Activated CD8-positive, alpha-beta T cell treated with anti-CD3 and anti-CD28 coated beads for 36 hours (primary cell): ENCODE measurements around the gene FABP1. TPM values are rescaled to one million over a fixed set of nuclear protein-coding genes. Genes with fewer than 3 reads are reported as not detected.

Experiments
- ATAC-seq: fragments of 200-7000 bp; cut with Tn5 transposase; one replicate; pipeline ENCODE4 v1.10.0; 2021; ENCODE audit warnings: mild to moderate bottlenecking, moderate library complexity
- CTCF ChIA-PET: fragments of 350-600 bp; sonication (Branson Sonifier 250); formaldehyde crosslinking; loops from one replicate; lab custom pipeline; 2021; ENCODE audit warnings: antibody characterized with exemption; lab: Charles Lee
- POLR2A ChIA-PET: fragments of 350-600 bp; sonication (Branson Sonifier 250); formaldehyde crosslinking; loops from one replicate; lab custom pipeline; 2021; ENCODE audit warnings: antibody characterized with exemption; lab: Charles Lee
- DNase-seq: peaks from one replicate; pipeline ENCODE4 v3.0.0-alpha.2; 2020
- H3K27ac Mint-ChIP-seq: one replicate; pipeline ENCODE4 v1.8.0; 2021; ENCODE audit warnings: mild to moderate bottlenecking, mixed read lengths
- H3K27me3 Mint-ChIP-seq: one replicate; pipeline ENCODE4 v1.8.0; 2021; ENCODE audit warnings: mixed read lengths
- H3K36me3 Mint-ChIP-seq: one replicate; pipeline ENCODE4 v1.8.0; 2021; ENCODE audit warnings: low read depth, mixed read lengths
- H3K4me1 Mint-ChIP-seq: one replicate; pipeline ENCODE4 v1.8.0; 2021; ENCODE audit warnings: low read depth, mixed read lengths
- H3K4me3 Mint-ChIP-seq: one replicate; pipeline ENCODE4 v1.8.0; 2021; ENCODE audit warnings: mild to moderate bottlenecking, moderate library complexity, mixed read lengths
- H3K9me3 Mint-ChIP-seq: one replicate; pipeline ENCODE4 v1.8.0; 2021; ENCODE audit warnings: mixed read lengths
- CTCF ChIP-seq: fragments of 200-600 bp; IDR thresholded peaks from one replicate; pipeline ENCODE4 v1.8.0; 2022; ENCODE audit warnings: antibody characterized with exemption, mild to moderate bottlenecking
- intact Hi-C: fragments of 100-400 bp; cut with micrococcal nuclease; formaldehyde crosslinking; loops from one replicate; pipeline ENCODE4 v1.10.0; 2022
- total RNA-seq, 2 experiments: library from RNA; stranded (reverse); gene quantifications; one replicate each; pipeline ENCODE4 v1.2.3, GENCODE V29; 2021

FABP1 gene
- total RNA-seq, 2 experiments from 2014 or later = not detected

- Mint-ChIP-seq H3K27ac (no peak overlapping the region), H3K4me3 (no peak overlapping the region), H3K9me3 (peaks cover 18% of the 10 kb centered on the region), H3K27me3 (peaks cover 10% of the 10 kb centered on the region), H3K4me1 (no peaks in the 10 kb centered on the region), H3K36me3 (no peaks in the 10 kb centered on the region)
- POLR2A ChIA-PET = no interaction called here
- ATAC-seq = no peak
- intact Hi-C loops = no loop called here
- no peak for DNase-seq
- CTCF ChIA-PET = no interaction called here
- TF ChIP-seq CTCF = no peak
Measured at GRCh38 chr2:88148929-88149438, 21.1 kb upstream of the FABP1 start.

- TF ChIP-seq CTCF = no peak
- intact Hi-C loops = no loop called here
- no peak overlapping the region for H3K4me3 Mint-ChIP-seq
- no peak overlapping the region for H3K27ac Mint-ChIP-seq
- ATAC-seq (no peak), DNase-seq (no peak)
- CTCF ChIA-PET = interaction anchor here (2.6 to 2.8 kb wide), 2 partner anchors 13 to 86 kb away, joined by 15 to 17 read pairs; no protein-coding TSS in a partner anchor
- H3K36me3 Mint-ChIP-seq = no peaks in the 10 kb centered on the region
- no peaks in the 10 kb centered on the region for H3K4me1 Mint-ChIP-seq
- peaks cover 17% of the 10 kb centered on the region for H3K27me3 Mint-ChIP-seq
- peaks cover 11% of the 10 kb centered on the region for H3K9me3 Mint-ChIP-seq
- POLR2A ChIA-PET = interaction anchor here (1.3 kb wide), 1 partner anchor 26 kb away, joined by 3 read pairs; no protein-coding TSS in a partner anchor
Measured at GRCh38 chr2:88147145-88147544, 19.3 kb upstream of the FABP1 start.

- no peak for TF ChIP-seq CTCF
- POLR2A ChIA-PET = interaction anchor here (1.3 kb wide), 1 partner anchor 26 kb away, joined by 3 read pairs; no protein-coding TSS in a partner anchor
- Mint-ChIP-seq H3K9me3 (peaks cover 13% of the 10 kb centered on the region), H3K27ac (no peak overlapping the region), H3K36me3 (no peaks in the 10 kb centered on the region), H3K4me1 (no peaks in the 10 kb centered on the region), H3K4me3 (no peak overlapping the region), H3K27me3 (peaks cover 20% of the 10 kb centered on the region)
- CTCF ChIA-PET = interaction anchor here (2.6 to 2.8 kb wide), 2 partner anchors 13 to 86 kb away, joined by 15 to 17 read pairs; no protein-coding TSS in a partner anchor
- ATAC-seq (no peak), DNase-seq (no peak)
- intact Hi-C loops = no loop called here
Measured at GRCh38 chr2:88146590-88146989, 18.7 kb upstream of the FABP1 start.

- CTCF ChIA-PET = interaction anchor here (2.6 to 2.8 kb wide), 2 partner anchors 15 to 84 kb away, joined by 15 to 17 read pairs; no protein-coding TSS in a partner anchor
- H3K4me3 Mint-ChIP-seq = no peak overlapping the region
Measured at GRCh38 chr2:88144914-88145497, 17.1 kb upstream of the FABP1 start.

More at GRCh38 chr2:88144914-88145497, 17.1 kb upstream of the FABP1 start:
- POLR2A ChIA-PET = no interaction called here
- DNase-seq (no peak), ATAC-seq (no peak)
- intact Hi-C loops = no loop called here
- H3K27me3 Mint-ChIP-seq = peaks cover 21% of the 10 kb centered on the region
- no peak for TF ChIP-seq CTCF
- no peak overlapping the region for H3K27ac Mint-ChIP-seq
- H3K9me3 Mint-ChIP-seq = peaks cover 13% of the 10 kb centered on the region
- H3K36me3 Mint-ChIP-seq = no peaks in the 10 kb centered on the region
- H3K4me1 Mint-ChIP-seq = no peaks in the 10 kb centered on the region
